KMS-11 (cell line): ENCODE results near the gene TMEM208.

Experiments used
- H2AFZ ChIP-seq: fragments of 200-600 bp; sonication (generic); 2 replicates; pipeline ENCODE4 v1.6.1; 2016; ENCODE audit warnings: antibody characterized with exemption, mixed run types, low read depth
- H3K27ac ChIP-seq: fragments of 200-600 bp; sonication (generic); 2 replicates; pipeline ENCODE4 v1.6.1; 2016; ENCODE audit warnings: mild to moderate bottlenecking, mixed run types
- H3K27me3 ChIP-seq: fragments of 200-600 bp; sonication (generic); 2 replicates; pipeline ENCODE4 v1.6.1; 2017; ENCODE audit warnings: mild to moderate bottlenecking, low read depth, mixed run types, moderate library complexity; ENCODE audit not compliant: insufficient read depth
- H3K36me3 ChIP-seq: fragments of 200-600 bp; sonication (generic); 2 replicates; pipeline ENCODE4 v1.6.1; 2017; ENCODE audit warnings: mild to moderate bottlenecking, mixed run types; ENCODE audit not compliant: insufficient read depth
- H3K4me1 ChIP-seq: fragments of 200-600 bp; sonication (generic); 2 replicates; pipeline ENCODE4 v1.6.1; 2016; ENCODE audit warnings: mild to moderate bottlenecking, low read depth, mixed run types; ENCODE audit not compliant: poor library complexity, severe bottlenecking
- H3K4me2 ChIP-seq: fragments of 200-600 bp; sonication (generic); 2 replicates; pipeline ENCODE4 v1.7.0; 2016; ENCODE audit warnings: mild to moderate bottlenecking, mixed run types
- H3K4me3 ChIP-seq: fragments of 200-600 bp; sonication (generic); IDR thresholded peaks from 2 replicates; pipeline ENCODE4 v1.6.1; 2017; ENCODE audit warnings: low read depth, low read length, mixed read lengths; ENCODE audit not compliant: insufficient read depth
- H3K79me2 ChIP-seq: fragments of 200-600 bp; sonication (generic); 2 replicates; pipeline ENCODE4 v1.6.1; 2016; ENCODE audit warnings: low read depth, mixed run types; ENCODE audit not compliant: insufficient read depth
- H3K9ac ChIP-seq: fragments of 200-600 bp; sonication (generic); 2 replicates; pipeline ENCODE4 v1.6.1; 2016; ENCODE audit warnings: mild to moderate bottlenecking, mixed run types
- H4K20me1 ChIP-seq: fragments of 200-600 bp; sonication (generic); 2 replicates; pipeline ENCODE4 v1.6.1; 2016; ENCODE audit warnings: mild to moderate bottlenecking, mixed run types; ENCODE audit not compliant: insufficient read depth
- CTCF ChIP-seq: fragments of 200-600 bp; sonication (generic); conservative IDR thresholded peaks from 2 replicates; pipeline ENCODE4 v1.6.1; 2017; ENCODE audit warnings: low read depth, mild to moderate bottlenecking, antibody characterized with exemption, low read length, moderate library complexity, mixed read lengths

The TMEM208 gene

GRCh38 chr16:67264277-67264676 lies 37.3 kb downstream of the TMEM208 start:
- no peak overlapping the region for H3K4me2 ChIP-seq
- no peak overlapping the region for H2AFZ ChIP-seq
- TF ChIP-seq CTCF: no peak
- H3K9ac ChIP-seq: no peak overlapping the region
- peaks cover 12% of the 10 kb centered on the region for H3K4me1 ChIP-seq
- H3K4me3 ChIP-seq: no peak overlapping the region
- H3K36me3 ChIP-seq: no peaks in the 10 kb centered on the region
- no peaks in the 10 kb centered on the region for H4K20me1 ChIP-seq
- H3K79me2 ChIP-seq: no peaks in the 10 kb centered on the region
- no peak overlapping the region for H3K27ac ChIP-seq
- H3K27me3 ChIP-seq: no peaks in the 10 kb centered on the region

DNA sequence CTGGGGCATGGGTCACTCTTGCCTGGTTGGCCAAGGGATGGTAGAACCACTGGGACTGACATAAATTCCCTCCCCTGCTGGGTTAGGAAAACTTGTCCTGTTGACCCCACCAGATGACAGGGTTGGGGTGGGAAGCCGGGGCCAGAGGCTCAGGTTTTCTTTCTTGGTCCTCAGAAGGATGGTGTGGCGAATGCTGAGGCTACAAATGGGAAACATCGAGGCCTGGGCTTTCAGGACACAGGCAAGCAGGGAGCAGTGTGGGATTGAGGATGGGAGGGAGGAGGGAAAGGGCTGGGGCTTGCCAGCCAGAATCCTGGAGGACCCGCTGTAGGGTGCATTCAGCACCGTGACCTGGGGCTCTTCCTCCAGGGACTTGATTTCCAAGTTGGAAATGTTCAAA lies 37.9 kb downstream of the TMEM208 start:
- H3K4me1 ChIP-seq: peaks cover 12% of the 10 kb centered on the region
- no peak overlapping the region for H3K4me2 ChIP-seq
- TF ChIP-seq CTCF: no peak
- no peaks in the 10 kb centered on the region for H3K27me3 ChIP-seq
- no peak overlapping the region for H3K9ac ChIP-seq
- H3K4me3 ChIP-seq: no peak overlapping the region
- no peaks in the 10 kb centered on the region for H4K20me1 ChIP-seq
- H3K27ac ChIP-seq: no peak overlapping the region
- H2AFZ ChIP-seq: no peak overlapping the region
- H3K79me2 ChIP-seq: no peaks in the 10 kb centered on the region
- H3K36me3 ChIP-seq: no peaks in the 10 kb centered on the region

DNA sequence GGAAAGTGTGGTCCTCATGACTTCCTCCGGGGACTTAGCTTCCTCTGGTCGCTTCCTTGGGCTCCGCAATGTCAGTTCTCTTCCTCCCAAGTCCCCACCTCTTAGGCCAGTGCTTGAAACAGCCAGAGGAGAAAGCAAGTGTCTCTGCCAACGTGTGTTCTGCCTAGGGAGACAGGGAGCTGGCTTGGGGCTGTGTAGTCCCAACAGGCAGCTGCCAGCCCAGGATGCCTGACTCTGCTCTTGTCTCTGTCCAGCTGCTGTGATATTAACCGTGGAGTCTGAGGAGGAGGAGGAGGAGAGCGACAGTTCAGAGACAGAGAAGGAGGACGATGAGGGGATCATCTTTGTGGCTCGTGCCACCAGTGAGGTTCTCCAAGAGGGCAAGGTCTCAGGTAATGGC lies 38.9 kb downstream of the TMEM208 start:
- Histone ChIP-seq H3K27me3 (no peaks in the 10 kb centered on the region), H3K4me3 (no peak overlapping the region), H3K4me2 (no peak overlapping the region), H3K9ac (no peak overlapping the region), H3K36me3 (no peaks in the 10 kb centered on the region), H2AFZ (no peak overlapping the region), H3K4me1 (peaks cover 7% of the 10 kb centered on the region), H3K27ac (no peak overlapping the region), H4K20me1 (no peaks in the 10 kb centered on the region), H3K79me2 (no peaks in the 10 kb centered on the region)
- no peak for TF ChIP-seq CTCF

- H3K4me2 ChIP-seq: no peak overlapping the region
Observed at GRCh38 chr16:67268136-67268579, 41.2 kb downstream of the TMEM208 start.

More at GRCh38 chr16:67268136-67268579, 41.2 kb downstream of the TMEM208 start:
- no peaks in the 10 kb centered on the region for H3K27me3 ChIP-seq
- H3K79me2 ChIP-seq: no peaks in the 10 kb centered on the region
- no peak overlapping the region for H3K9ac ChIP-seq
- H3K27ac ChIP-seq: no peak overlapping the region
- no peaks in the 10 kb centered on the region for H3K4me1 ChIP-seq
- no peak overlapping the region for H2AFZ ChIP-seq
- no peaks in the 10 kb centered on the region for H3K36me3 ChIP-seq
- TF ChIP-seq CTCF: no peak
- no peaks in the 10 kb centered on the region for H4K20me1 ChIP-seq
- no peak overlapping the region for H3K4me3 ChIP-seq
